NT2/D1 (cell line): ENCODE results near the gene PHLDA3.

Experiments used
- DNase-seq: peaks from one replicate; pipeline ENCODE4 v3.0.0-alpha.2; 2011; ENCODE audit warnings: low read depth, low spot score
- H3K27me3 ChIP-seq: 2 replicates; pipeline ENCODE4 v1.6.0; 2011; ENCODE audit warnings: mild to moderate bottlenecking; ENCODE audit not compliant: insufficient read length, insufficient read depth
- H3K36me3 ChIP-seq: 2 replicates; pipeline ENCODE4 v1.6.1; 2011; ENCODE audit warnings: mild to moderate bottlenecking, low read length, mixed read lengths; ENCODE audit not compliant: insufficient read depth, insufficient read length
- H3K4me1 ChIP-seq: 2 replicates; pipeline ENCODE4 v1.5.1; 2011; ENCODE audit not compliant: insufficient read depth, insufficient read length
- H3K4me3 ChIP-seq: 2 replicates; pipeline ENCODE4 v1.5.1; 2011; ENCODE audit warnings: low read depth; ENCODE audit not compliant: insufficient read length
- H3K9ac ChIP-seq: 2 replicates; pipeline ENCODE4 v1.6.0; 2011; ENCODE audit warnings: low read depth; ENCODE audit not compliant: insufficient read length
- H3K9me3 ChIP-seq: 2 replicates; pipeline ENCODE4 v1.5.1; 2011; ENCODE audit warnings: mild to moderate bottlenecking, low read length; ENCODE audit not compliant: insufficient read depth
- SUZ12 ChIP-seq: IDR thresholded peaks from 2 replicates; pipeline ENCODE4 v1.6.1; 2011; ENCODE audit not compliant: insufficient read length, insufficient read depth; ENCODE audit errors: extremely low read depth
- YY1 ChIP-seq: IDR thresholded peaks from 2 replicates; pipeline ENCODE4 v1.6.1; 2011; ENCODE audit not compliant: insufficient read length, insufficient read depth
- ZNF274 ChIP-seq: IDR thresholded peaks from 2 replicates; pipeline ENCODE4 v1.6.1; 2011; ENCODE audit warnings: mild to moderate bottlenecking, low read depth, low read length

Gene PHLDA3

GRCh38 chr1:201447903-201448871 lies 20.8 kb downstream of the PHLDA3 start:
- Histone ChIP-seq H3K27me3 (no peaks in the 10 kb centered on the region), H3K36me3 (no peaks in the 10 kb centered on the region), H3K4me1 (peaks cover 16% of the 10 kb centered on the region), H3K9me3 (no peaks in the 10 kb centered on the region), H3K9ac (peak overlapping the region; percentile 37), H3K4me3 (no peak overlapping the region)
- TF ChIP-seq YY1 (no peak), SUZ12 (no peak), ZNF274 (no peak)
- DNase-seq: peak; percentile 94

DNA sequence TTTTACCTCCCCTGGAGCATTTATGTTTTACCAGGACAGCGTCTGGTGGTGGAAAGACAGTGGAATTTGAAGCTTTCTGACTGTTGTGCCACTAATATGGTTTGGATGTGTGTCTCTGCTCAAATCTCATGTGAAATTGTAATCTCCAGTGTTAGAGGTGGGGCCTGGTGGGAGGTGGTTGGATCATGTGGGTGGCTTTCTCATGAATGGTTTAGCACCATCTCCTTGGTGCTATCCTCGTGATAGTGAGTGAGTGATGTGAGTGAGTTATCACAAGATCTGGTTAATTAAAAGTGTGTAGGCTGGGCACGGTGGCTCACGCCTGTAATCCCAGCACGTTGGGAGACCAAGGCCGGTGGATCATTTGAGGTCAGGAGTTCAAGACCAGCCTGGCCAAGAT lies 23.7 kb downstream of the PHLDA3 start:
- TF ChIP-seq SUZ12 (no peak), YY1 (no peak), ZNF274 (no peak)
- Histone ChIP-seq H3K36me3 (no peaks in the 10 kb centered on the region), H3K27me3 (no peaks in the 10 kb centered on the region), H3K9me3 (no peaks in the 10 kb centered on the region), H3K4me1 (peaks cover 14% of the 10 kb centered on the region), H3K4me3 (no peak overlapping the region), H3K9ac (no peak overlapping the region)
- no peak for DNase-seq

- TF ChIP-seq ZNF274: no peak
- TF ChIP-seq YY1: no peak
- no peak for TF ChIP-seq SUZ12
- H3K9me3 ChIP-seq: no peaks in the 10 kb centered on the region
- no peak overlapping the region for H3K4me3 ChIP-seq
- no peak for DNase-seq
- no peak overlapping the region for H3K9ac ChIP-seq
- no peaks in the 10 kb centered on the region for H3K36me3 ChIP-seq
- no peaks in the 10 kb centered on the region for H3K27me3 ChIP-seq
- peaks cover 14% of the 10 kb centered on the region for H3K4me1 ChIP-seq
Observed at GRCh38 chr1:201444792-201445191, 24.2 kb downstream of the PHLDA3 start.

DNA sequence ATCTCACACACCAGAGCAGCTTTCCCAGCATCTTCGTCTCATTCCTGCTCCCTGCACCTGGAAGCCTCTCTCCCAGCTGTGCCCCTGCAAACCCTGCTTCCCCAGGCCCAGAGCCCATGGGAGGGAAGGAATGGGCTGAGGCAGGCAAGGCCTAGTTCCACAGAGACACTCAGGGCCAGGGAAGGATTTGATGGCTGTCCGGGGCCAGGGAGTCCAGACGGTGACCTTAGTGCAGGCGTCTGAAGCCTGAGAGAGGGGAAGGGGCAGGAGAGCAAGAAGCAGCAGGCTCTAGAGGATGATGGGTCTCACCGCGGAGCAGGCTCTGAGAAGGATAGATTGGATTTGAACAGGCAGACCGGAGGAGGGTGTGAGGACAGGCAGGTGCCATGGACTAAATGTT lies 25.2 kb downstream of the PHLDA3 start:
- no peak for DNase-seq
- TF ChIP-seq SUZ12 (no peak), ZNF274 (no peak), YY1 (no peak)
- Histone ChIP-seq H3K4me1 (peaks cover 9% of the 10 kb centered on the region), H3K27me3 (no peaks in the 10 kb centered on the region), H3K36me3 (no peaks in the 10 kb centered on the region), H3K4me3 (no peak overlapping the region), H3K9me3 (no peaks in the 10 kb centered on the region), H3K9ac (no peak overlapping the region)

DNA sequence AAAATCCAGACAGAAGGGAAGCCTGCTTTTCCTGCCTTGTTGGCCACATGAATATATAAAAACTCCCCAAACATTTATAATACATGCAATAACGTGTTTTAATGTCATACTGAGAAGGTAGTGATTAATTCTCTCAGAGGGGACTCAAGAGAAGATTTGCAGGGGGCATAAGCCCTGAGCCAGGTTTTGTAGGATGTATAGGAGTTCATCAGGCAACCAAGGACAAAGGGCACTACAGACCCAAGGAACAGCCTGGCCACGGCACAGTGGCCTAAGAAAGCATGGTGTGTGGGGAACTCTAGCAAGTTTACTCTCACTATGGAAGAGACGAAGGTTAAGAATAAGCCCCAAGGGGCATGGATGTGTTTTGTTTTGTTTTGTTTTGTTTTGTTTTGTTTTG lies 32.0 kb downstream of the PHLDA3 start:
- DNase-seq: no peak

GRCh38 chr1:201436393-201436792 lies 32.6 kb downstream of the PHLDA3 start:
- peaks cover 3% of the 10 kb centered on the region for H3K4me1 ChIP-seq
- no peak for TF ChIP-seq YY1
- TF ChIP-seq SUZ12: no peak
- TF ChIP-seq ZNF274: no peak
- no peak overlapping the region for H3K9ac ChIP-seq
- H3K27me3 ChIP-seq: no peaks in the 10 kb centered on the region
- H3K9me3 ChIP-seq: no peaks in the 10 kb centered on the region
- H3K36me3 ChIP-seq: no peaks in the 10 kb centered on the region
- no peak for DNase-seq
- H3K4me3 ChIP-seq: no peak overlapping the region

More for the DNA sequence above, 32.0 kb downstream of the PHLDA3 start:
- Histone ChIP-seq H3K4me3 (no peak overlapping the region), H3K9me3 (no peaks in the 10 kb centered on the region), H3K36me3 (no peaks in the 10 kb centered on the region), H3K9ac (no peak overlapping the region), H3K4me1 (no peaks in the 10 kb centered on the region), H3K27me3 (no peaks in the 10 kb centered on the region)
- no peak for TF ChIP-seq SUZ12
- no peak for TF ChIP-seq YY1
- no peak for TF ChIP-seq ZNF274

DNA sequence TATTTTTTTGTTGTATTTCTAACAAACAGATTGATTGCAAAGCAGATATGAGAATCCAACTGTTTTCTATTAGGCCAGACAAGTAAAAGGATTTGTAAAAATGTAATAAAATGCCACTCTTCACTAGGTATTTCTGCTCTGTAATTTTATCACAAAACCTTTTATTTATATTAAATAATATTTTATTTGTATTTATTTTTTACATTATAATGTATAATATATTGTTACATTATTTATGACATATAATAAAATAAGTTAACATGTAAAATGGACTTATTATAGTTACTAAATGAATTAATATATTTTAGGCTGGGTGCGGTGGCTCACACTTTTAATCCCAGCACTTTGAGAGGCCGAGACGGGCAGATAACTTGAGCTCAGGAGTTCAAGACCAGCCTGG lies 34.7 kb downstream of the PHLDA3 start:
- TF ChIP-seq SUZ12 (no peak), ZNF274 (no peak), YY1 (no peak)
- Histone ChIP-seq H3K27me3 (no peaks in the 10 kb centered on the region), H3K9ac (no peak overlapping the region), H3K4me3 (no peak overlapping the region), H3K4me1 (peaks cover 9% of the 10 kb centered on the region), H3K36me3 (no peaks in the 10 kb centered on the region), H3K9me3 (no peaks in the 10 kb centered on the region)
- DNase-seq: no peak
